Activated CD4-positive, CD25-positive, alpha-beta regulatory T cell treated with anti-CD3 and anti-CD28 coated beads, Interleukin-2, amount 50 U/mL, for 72 hours (primary cell): ENCODE results near the gene TLX2.
A peak's percentile ranks its signal among the peaks of the same experiment; 100 is the strongest.
"Not testable (repeated sequence)": the region's sequence is repeated elsewhere in the genome, so short reads cannot be mapped to it uniquely, and the experiment has no call there.

Experiments used
- DNase-seq: peaks from one replicate; pipeline ENCODE4 v3.0.0; 2021

The TLX2 gene

GRCh38 chr2:74514368-74515270 lies at the start of gene TLX2:
Gene TLX2 (plus strand): TSS chr2:74514450. CDS start chr2:74514807, 357 bp downstream.
- no peak for DNase-seq

- not testable (repeated sequence) for DNase-seq
These were observed 43.5 kb upstream of the TLX2 start for GRCh38 chr2:74470742-74471141.

GRCh38 chr2:74471332-74472065 lies 42.8 kb upstream of the TLX2 start:
- no peak for DNase-seq

GRCh38 chr2:74472086-74472944 lies 41.9 kb upstream of the TLX2 start, which contains the start of gene MRPL53:
Gene MRPL53 (minus strand): TSS chr2:74472680. CDS start chr2:74472660, 20 bp downstream.
- DNase-seq, result peak; percentile 98

- no peak for DNase-seq
These were observed 41.3 kb upstream of the TLX2 start for GRCh38 chr2:74472945-74473258.

- no peak for DNase-seq
These were observed 39.8 kb upstream of the TLX2 start for GRCh38 chr2:74474481-74474880.

- no peak for DNase-seq
These were observed 39.4 kb upstream of the TLX2 start for GRCh38 chr2:74474899-74475298.

- DNase-seq, result no peak
These were observed 32.8 kb upstream of the TLX2 start for GRCh38 chr2:74481431-74481830.

GRCh38 chr2:74481961-74482800 lies 32.1 kb upstream of the TLX2 start:
- DNase-seq, result peak; percentile 71

GRCh38 chr2:74482801-74483674 lies 31.2 kb upstream of the TLX2 start, which contains the start of the genes CCDC142 and TTC31:
Gene CCDC142 (minus strand): TSS chr2:74482998. CDS start chr2:74482837, 161 bp downstream.
Gene TTC31 (plus strand): TSS chr2:74483081. CDS start chr2:74483096, 15 bp downstream.
- peak; percentile 90 for DNase-seq

GRCh38 chr2:74483675-74484164 lies 30.5 kb upstream of the TLX2 start:
- not testable (repeated sequence) for DNase-seq

GRCh38 chr2:74486141-74486540 lies 28.1 kb upstream of the TLX2 start:
- DNase-seq, result no peak

GRCh38 chr2:74488643-74489481 lies 25.4 kb upstream of the TLX2 start:
- no peak for DNase-seq

GRCh38 chr2:74489906-74490305 lies 24.3 kb upstream of the TLX2 start:
- no peak for DNase-seq

- DNase-seq, result no peak
These were observed 22.4 kb upstream of the TLX2 start for GRCh38 chr2:74491648-74492544.

- no peak for DNase-seq
These were observed 20.7 kb upstream of the TLX2 start for GRCh38 chr2:74493546-74493945.

GRCh38 chr2:74495440-74495839 lies 18.8 kb upstream of the TLX2 start:
- no peak for DNase-seq

GRCh38 chr2:74496997-74497776 lies 17.1 kb upstream of the TLX2 start:
- no peak for DNase-seq
